ENCODE results near the gene KIAA1217. TPM values are rescaled to one million over a fixed set of nuclear protein-coding genes. Genes with fewer than 3 reads are reported as not detected.

KIAA1217 gene
- polyA plus RNA-seq, 1 experiment: 2.2 TPM

GRCh38 chr10:24371396-24371795 is 162.5 kb downstream of the KIAA1217 start:
- no peak overlapping the region for H3K4me3 ChIP-seq (ENCODE audit: low read depth, low read length)
- POLR2A ChIA-PET: no interaction called here
- CTCF ChIA-PET: interaction anchor here (0.9 to 1.0 kb wide), 2 partner anchors 133 to 377 kb away, joined by 3 to 8 read pairs; no protein-coding TSS in a partner anchor
- no peaks in the 10 kb centered on the region for H3K36me3 ChIP-seq (ENCODE audit: control insufficient read depth, insufficient read depth, low read length)
- DNase-seq (ENCODE audit: low read depth): no peak
- TF ChIP-seq CTCF (IDR thresholded peaks at IDR 0.05; ENCODE audit: insufficient read depth, low read depth, low read length): no peak
- H3K27me3 ChIP-seq (ENCODE audit: control insufficient read depth, insufficient read depth, low read length): peaks cover 2% of the 10 kb centered on the region; the same call in 1 of the 2 replicates

GRCh38 chr10:24374134-24374915 is 165.4 kb downstream of the KIAA1217 start:
- peaks cover 3% of the 10 kb centered on the region for H3K27me3 ChIP-seq (ENCODE audit: control insufficient read depth, insufficient read depth, low read length)
- no peak overlapping the region for H3K4me3 ChIP-seq (ENCODE audit: low read depth, low read length)
- no peak for DNase-seq (ENCODE audit: low read depth)
- no peaks in the 10 kb centered on the region for H3K36me3 ChIP-seq (ENCODE audit: control insufficient read depth, insufficient read depth, low read length)
- POLR2A ChIA-PET: no interaction called here
- CTCF ChIA-PET: interaction anchor here (0.6 to 1.5 kb wide), 7 partner anchors 9 to 380 kb away, joined by 3 to 5 read pairs (median 3); no protein-coding TSS in a partner anchor
- TF ChIP-seq CTCF (IDR thresholded peaks at IDR 0.05; ENCODE audit: insufficient read depth, low read depth, low read length): no peak

- Histone ChIP-seq H3K27me3 (ENCODE audit: control insufficient read depth, insufficient read depth, low read length) (peaks cover 3% of the 10 kb centered on the region), H3K4me3 (ENCODE audit: low read depth, low read length) (no peak overlapping the region), H3K36me3 (ENCODE audit: control insufficient read depth, insufficient read depth, low read length) (no peaks in the 10 kb centered on the region)
- ChIA-PET POLR2A (no interaction called here), CTCF (interaction anchor here (1.0 to 2.5 kb wide), 5 partner anchors 12 to 166 kb away, joined by 3 to 9 read pairs (median 3); no protein-coding TSS in a partner anchor)
- TF ChIP-seq CTCF (IDR thresholded peaks at IDR 0.05; ENCODE audit: insufficient read depth, low read depth, low read length): no peak
- no peak for DNase-seq (ENCODE audit: low read depth)
Measured at GRCh38 chr10:24375510-24375909, 166.6 kb downstream of the KIAA1217 start.

GRCh38 chr10:24376731-24377130 is 167.8 kb downstream of the KIAA1217 start:
- Histone ChIP-seq H3K36me3 (ENCODE audit: control insufficient read depth, insufficient read depth, low read length) (no peaks in the 10 kb centered on the region), H3K27me3 (ENCODE audit: control insufficient read depth, insufficient read depth, low read length) (peaks cover 2% of the 10 kb centered on the region), H3K4me3 (ENCODE audit: low read depth, low read length) (no peak overlapping the region)
- CTCF ChIA-PET: interaction anchor here (1.0 to 2.5 kb wide), 3 partner anchors 127 to 143 kb away, joined by 3 to 9 read pairs (median 5); no protein-coding TSS in a partner anchor
- DNase-seq (ENCODE audit: low read depth): no peak
- POLR2A ChIA-PET: no interaction called here
- no peak for TF ChIP-seq CTCF (IDR thresholded peaks at IDR 0.05; ENCODE audit: insufficient read depth, low read depth, low read length)

GRCh38 chr10:24378126-24378920 is 169.4 kb downstream of the KIAA1217 start:
- no peak overlapping the region for H3K4me3 ChIP-seq (ENCODE audit: low read depth, low read length)
- H3K36me3 ChIP-seq (ENCODE audit: control insufficient read depth, insufficient read depth, low read length): no peaks in the 10 kb centered on the region
- DNase-seq (ENCODE audit: low read depth): no peak
- ChIA-PET CTCF (interaction anchor here (1.0 kb wide), 1 partner anchor 385 kb away, joined by 4 read pairs; no protein-coding TSS in a partner anchor), POLR2A (no interaction called here)
- peaks cover 2% of the 10 kb centered on the region for H3K27me3 ChIP-seq (ENCODE audit: control insufficient read depth, insufficient read depth, low read length)
- no peak for TF ChIP-seq CTCF (IDR thresholded peaks at IDR 0.05; ENCODE audit: insufficient read depth, low read depth, low read length)

Data from BJ (cell line).